ENCODE data around the gene UBE2V1.
"Not testable (repeated sequence)": the region's sequence is repeated elsewhere in the genome, so short reads cannot be mapped to it uniquely, and the experiment has no call there.

Gene UBE2V1

DNA sequence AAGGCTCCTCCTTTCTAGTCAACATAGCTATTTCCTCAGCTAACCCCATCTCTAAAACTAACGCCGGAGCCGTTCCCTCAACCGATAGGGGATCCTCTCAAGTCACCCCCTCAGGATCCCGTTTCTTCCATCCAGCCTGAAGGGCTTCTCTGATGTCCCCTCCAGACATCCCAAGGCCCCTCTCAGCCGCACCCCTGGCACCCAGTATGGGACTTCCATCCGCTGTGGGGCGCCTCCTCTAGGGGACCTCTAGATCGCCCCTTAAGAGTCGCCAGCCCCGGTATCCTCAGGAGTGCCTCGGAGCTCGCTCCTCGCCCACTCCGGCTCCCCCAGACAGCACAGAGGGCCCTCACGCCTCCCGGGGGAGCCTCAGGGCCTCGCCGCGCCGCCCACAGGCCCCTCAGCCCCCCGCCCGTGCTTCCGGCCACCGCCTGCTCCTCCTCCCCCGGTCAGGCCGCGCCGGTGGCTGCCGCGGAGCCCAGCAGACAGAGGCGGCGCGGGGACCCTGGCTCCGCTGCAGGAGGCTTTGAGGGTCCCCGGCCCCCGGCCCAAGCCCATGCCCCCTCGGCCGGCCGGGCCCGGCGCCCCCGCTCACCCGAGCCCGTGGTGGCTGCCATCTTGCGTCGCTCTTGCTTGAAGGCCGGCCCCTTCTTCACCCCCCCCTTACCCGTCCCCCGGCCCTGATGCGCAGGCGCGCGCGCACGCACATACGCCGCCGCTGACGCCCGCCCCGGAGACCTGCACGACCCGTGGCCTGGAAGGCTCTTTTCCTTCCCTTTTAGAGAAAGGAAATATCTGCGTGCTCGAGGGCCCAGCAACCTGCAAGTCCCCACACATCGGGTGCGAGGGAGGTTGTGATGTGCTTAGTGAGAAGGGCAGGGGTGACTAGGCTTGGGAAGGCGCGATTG lies at the start of gene UBE2V1:
Gene UBE2V1, minus strand, starts transcription at position 639 of the 908 bp plus-strand sequence. Its CDS starts 22 bp downstream, at position 617.
- DNase-seq (peak; percentile 92), ATAC-seq (peak; percentile 70)

DNA sequence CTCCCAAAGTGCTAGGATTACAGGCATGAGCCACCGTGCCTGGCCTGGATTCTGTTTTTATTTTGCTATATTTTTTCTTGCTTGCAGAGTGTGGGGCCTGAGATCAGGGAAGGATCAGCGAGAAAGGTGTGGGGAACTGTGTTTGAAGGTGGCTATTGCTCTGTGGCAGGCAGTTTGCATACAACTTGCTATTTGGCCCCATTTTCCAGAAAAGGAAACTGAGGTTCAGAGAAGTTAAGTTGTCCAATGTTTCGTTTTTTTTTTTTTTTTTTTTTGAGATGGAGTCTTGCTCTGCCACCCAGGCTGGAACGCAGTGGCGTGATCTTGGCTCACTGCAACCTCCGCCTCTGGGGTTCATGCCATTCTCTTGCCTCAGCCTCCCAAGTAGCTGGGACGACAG lies 48.5 kb upstream of the UBE2V1 start:
- ATAC-seq, DNase-seq: not testable (repeated sequence)

GRCh38 chr20:50153500-50154377 lies 40.8 kb upstream of the UBE2V1 start, which contains the start of gene PEDS1:
Gene PEDS1, minus strand, starts transcription at chr20:50153723. Its CDS starts 86 bp downstream, at chr20:50153637.
- ATAC-seq, result peak; percentile 97

DNA sequence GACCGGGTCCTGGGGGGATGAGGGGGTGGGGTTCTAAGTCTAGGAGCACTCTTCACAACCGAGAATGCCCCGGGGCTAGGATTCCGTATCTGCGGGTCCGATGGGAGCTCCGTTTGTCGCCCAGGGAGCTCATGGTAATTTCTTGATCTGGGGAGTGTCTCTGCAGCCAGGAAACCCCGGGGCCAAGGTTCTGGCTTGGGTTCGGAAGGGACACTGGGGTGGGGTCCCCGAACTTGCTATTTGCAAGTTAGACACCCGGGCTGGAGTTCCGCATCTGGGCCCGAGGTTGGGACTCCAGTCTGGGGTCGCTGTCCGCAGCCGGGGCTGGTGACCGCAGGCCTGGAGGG lies 40.2 kb upstream of the UBE2V1 start:
- ATAC-seq (no peak), DNase-seq (peak; percentile 23)

More at GRCh38 chr20:50153500-50154377, 40.8 kb upstream of the UBE2V1 start, which contains the start of gene PEDS1:
- DNase-seq, result peak; percentile 87

GRCh38 chr20:50152394-50153152 lies 39.6 kb upstream of the UBE2V1 start:
- no peak for DNase-seq
- no peak for ATAC-seq

GRCh38 chr20:50151034-50151743 lies 38.2 kb upstream of the UBE2V1 start:
- ATAC-seq (no peak), DNase-seq (no peak)

- ATAC-seq (no peak), DNase-seq (no peak)
These were observed 36.7 kb upstream of the UBE2V1 start for GRCh38 chr20:50149481-50150254.

DNA sequence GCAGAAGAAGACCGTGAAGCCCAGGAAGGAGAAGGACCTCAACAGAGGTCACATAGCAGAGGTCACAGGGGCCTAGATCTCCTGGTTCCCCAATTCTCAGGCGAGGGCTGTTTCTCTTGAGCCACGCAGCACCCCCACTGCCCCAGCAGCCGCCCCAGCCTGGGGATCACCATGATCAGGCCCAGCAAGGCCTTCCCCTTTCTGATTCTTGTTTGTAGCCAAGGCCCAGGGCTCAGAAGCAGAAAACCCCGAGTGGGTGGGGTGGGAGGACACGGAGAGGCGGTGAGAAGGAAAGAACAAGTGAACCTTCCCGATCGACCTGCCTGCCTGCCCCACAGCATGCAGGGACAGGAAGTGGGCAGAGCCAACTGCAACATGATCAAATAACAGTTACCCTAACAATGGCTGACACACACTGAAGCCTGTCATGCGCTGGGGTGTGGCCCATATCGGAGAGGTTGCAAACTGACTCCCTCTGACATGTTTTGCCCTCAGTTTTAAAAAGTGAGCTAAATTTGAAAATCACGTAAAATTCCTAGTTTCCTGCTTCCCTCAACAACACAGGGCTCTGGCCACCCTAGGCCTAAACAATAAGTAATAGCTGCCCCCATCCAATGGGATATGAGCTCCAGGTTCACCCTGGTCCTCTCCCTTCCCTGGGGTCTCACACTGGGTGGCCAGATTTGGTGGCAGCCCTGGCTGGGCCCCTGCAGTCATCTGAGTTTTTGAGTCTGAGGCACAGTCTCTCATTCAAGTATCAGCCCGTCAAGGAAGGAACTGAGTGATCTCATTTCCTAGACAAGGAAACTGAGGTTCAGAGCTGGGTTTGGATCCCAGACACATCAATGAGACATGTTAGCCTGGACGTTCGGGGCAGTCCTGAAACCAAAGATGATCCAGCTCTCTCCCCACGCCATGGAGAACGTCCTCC lies 34.0 kb upstream of the UBE2V1 start:
- peak; percentile 91 for ATAC-seq
- DNase-seq, result peak; percentile 72

DNA sequence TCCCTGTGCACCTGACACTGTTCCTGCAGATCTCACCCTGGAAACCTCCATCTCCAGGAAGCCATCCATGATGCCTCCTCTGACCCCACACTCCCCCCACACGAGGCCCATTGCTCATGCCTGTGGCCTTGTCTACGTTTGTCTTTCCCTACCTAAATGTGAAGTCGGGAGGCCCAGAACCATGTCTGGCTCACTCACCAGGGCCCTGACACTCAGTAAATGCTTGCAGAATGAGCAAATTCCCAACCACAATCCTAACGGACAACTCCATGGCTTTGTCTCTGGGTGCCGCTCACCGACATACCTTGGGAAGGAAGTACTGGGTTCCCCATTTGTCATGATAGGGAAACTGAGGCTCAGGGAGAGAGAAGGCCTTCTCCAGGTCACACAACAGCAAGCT lies 33.3 kb upstream of the UBE2V1 start:
- ATAC-seq (no peak), DNase-seq (no peak)

- DNase-seq, result no peak
- ATAC-seq, result no peak
These were observed 32.6 kb upstream of the UBE2V1 start for GRCh38 chr20:50145566-50145965.

DNA sequence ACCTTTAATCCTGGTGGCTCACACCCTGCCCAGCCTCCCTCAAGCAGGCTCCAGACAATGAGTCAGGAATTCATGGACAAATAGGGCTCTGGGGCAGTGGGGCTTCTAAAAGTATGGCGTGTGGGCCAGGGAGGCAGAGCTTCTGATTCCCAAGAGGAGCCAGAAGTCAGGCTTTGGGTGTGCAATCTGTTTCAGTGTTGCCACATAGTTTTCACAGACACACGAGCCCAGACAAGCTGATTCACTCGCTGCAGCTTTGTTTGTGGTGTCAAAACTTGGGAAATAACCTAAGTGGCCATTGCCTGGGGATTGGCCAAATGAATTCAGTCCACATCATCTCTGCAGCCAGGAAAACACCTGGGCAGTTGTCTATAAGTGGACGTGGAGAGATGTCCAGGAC lies 31.4 kb upstream of the UBE2V1 start:
- DNase-seq (no peak), ATAC-seq (no peak)

DNA sequence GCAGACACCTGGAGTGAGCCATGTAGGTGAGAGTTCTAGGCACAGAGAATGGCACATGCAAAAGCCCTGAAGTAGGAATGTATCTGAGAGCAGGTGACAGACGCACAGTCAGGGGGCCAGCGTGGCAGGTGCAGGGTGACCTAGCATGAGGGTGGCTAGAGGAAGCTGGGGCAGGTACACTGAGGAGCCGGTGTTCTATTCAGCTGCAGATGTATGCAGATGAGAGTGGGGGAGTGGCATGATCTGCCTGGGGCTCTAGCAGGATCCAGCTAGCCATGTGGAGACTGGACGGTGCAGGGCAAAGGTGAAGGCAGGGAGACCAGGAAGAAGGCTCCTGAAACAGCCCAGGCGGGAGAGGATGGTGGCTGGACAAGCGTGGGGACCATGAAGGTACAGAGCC lies 29.9 kb upstream of the UBE2V1 start:
- ATAC-seq (no peak), DNase-seq (no peak)

GRCh38 chr20:50141811-50142561 lies 29.0 kb upstream of the UBE2V1 start:
- ATAC-seq (no peak), DNase-seq (no peak)

DNA sequence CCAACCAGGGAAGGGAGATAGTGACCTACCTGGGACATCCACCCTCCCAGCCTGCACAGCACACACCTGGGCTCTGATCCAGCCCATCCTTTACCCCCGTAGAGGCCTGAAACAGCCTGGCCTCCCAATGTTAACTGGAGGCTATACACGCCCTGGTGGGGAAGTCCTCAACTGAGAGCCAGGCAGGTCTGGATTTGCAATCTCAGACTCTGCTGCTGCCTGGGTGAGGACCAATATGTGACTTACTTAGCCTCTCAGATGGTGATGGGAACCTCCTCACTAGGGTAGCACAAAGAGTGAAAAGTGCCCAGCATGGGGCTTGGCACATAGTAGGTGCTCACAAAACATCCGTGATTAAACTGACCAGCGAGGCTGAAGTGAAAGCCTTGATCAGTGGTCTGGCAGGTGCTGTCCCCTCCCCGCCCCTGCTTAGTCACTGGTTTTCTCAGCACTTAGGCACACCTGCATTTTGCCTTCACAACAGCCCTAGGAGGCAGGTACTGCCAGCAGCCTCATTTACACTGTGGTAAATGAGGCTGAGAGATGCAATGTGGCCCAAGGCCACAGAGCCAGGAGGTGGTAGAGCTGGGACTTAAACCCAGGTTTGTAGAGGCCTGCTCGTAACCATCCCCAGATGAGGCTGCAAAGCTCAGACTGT lies 28.2 kb upstream of the UBE2V1 start:
- no peak for DNase-seq
- no peak for ATAC-seq

GRCh38 chr20:50140339-50140859 lies 27.4 kb upstream of the UBE2V1 start:
- DNase-seq (no peak), ATAC-seq (no peak)

GRCh38 chr20:50138479-50139393 lies 25.8 kb upstream of the UBE2V1 start:
- ATAC-seq (no peak), DNase-seq (no peak)

DNA sequence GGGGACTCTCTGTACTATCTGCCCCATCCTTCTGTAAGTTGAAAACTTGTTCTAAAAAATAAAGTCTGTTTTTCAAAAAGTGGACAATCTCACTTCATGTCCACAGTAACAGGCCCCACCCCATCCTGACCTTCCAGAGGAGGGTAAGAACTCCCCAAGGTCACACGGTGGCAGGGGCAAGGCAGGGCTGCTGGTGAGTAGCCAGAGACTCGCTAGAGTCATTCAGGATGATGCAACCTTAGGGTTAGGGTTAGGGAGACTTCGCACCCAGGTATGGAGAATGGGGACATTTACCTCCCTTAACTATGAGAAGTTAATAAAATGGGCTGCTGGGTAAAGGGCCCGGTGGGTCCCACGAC lies 25.1 kb upstream of the UBE2V1 start:
- DNase-seq, result no peak
- ATAC-seq, result no peak
